Coronary artery (tissue), 2 donors: ENCODE measurements around the gene CALML3.

Experiments used
- DNase-seq: peaks from one replicate; pipeline ENCODE4 v3.0.0-alpha.2; 2017; ENCODE audit warnings: low spot score
- H3K27ac ChIP-seq, 2 donors: fragments of 200-600 bp; sonication (generic); one replicate each; pipeline ENCODE4 v1.5.1; 2016 to 2019
- H3K4me3 ChIP-seq: fragments of 200-600 bp; sonication (generic); 2 replicates; pipeline ENCODE4 v1.5.1; 2016; ENCODE audit warnings: mild to moderate bottlenecking, moderate library complexity
- TF ChIP-seq, protein P1 (sequence below): fragments of 200-600 bp; sonication (generic); IDR thresholded peaks from one replicate; pipeline ENCODE4 v1.5.1; 2019; ENCODE audit warnings: antibody characterized with exemption

Gene CALML3

DNA sequence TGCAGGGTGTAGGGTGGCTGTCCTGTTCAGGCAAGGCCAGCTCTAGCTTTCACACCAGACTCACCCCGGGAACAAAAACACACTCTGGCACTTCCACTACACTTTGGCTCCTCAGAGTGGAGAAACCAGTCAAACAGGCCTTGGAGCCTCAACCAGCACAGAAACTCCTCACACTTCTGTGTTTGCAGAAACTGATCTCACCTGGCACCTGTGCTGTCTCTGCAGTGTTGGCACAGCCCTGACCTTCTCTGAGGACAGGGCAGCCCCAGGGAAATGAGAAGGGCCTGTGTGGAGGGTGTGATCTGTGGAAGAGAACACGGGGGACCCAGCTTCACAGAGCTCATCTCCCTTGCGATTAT lies 21.3 kb upstream of the CALML3 start:
- Histone ChIP-seq H3K27ac (no peak overlapping the region), H3K4me3 (no peak overlapping the region)
- no peak for DNase-seq
- TF ChIP-seq, protein P1, sequence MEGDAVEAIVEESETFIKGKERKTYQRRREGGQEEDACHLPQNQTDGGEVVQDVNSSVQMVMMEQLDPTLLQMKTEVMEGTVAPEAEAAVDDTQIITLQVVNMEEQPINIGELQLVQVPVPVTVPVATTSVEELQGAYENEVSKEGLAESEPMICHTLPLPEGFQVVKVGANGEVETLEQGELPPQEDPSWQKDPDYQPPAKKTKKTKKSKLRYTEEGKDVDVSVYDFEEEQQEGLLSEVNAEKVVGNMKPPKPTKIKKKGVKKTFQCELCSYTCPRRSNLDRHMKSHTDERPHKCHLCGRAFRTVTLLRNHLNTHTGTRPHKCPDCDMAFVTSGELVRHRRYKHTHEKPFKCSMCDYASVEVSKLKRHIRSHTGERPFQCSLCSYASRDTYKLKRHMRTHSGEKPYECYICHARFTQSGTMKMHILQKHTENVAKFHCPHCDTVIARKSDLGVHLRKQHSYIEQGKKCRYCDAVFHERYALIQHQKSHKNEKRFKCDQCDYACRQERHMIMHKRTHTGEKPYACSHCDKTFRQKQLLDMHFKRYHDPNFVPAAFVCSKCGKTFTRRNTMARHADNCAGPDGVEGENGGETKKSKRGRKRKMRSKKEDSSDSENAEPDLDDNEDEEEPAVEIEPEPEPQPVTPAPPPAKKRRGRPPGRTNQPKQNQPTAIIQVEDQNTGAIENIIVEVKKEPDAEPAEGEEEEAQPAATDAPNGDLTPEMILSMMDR, result no peak

DNA sequence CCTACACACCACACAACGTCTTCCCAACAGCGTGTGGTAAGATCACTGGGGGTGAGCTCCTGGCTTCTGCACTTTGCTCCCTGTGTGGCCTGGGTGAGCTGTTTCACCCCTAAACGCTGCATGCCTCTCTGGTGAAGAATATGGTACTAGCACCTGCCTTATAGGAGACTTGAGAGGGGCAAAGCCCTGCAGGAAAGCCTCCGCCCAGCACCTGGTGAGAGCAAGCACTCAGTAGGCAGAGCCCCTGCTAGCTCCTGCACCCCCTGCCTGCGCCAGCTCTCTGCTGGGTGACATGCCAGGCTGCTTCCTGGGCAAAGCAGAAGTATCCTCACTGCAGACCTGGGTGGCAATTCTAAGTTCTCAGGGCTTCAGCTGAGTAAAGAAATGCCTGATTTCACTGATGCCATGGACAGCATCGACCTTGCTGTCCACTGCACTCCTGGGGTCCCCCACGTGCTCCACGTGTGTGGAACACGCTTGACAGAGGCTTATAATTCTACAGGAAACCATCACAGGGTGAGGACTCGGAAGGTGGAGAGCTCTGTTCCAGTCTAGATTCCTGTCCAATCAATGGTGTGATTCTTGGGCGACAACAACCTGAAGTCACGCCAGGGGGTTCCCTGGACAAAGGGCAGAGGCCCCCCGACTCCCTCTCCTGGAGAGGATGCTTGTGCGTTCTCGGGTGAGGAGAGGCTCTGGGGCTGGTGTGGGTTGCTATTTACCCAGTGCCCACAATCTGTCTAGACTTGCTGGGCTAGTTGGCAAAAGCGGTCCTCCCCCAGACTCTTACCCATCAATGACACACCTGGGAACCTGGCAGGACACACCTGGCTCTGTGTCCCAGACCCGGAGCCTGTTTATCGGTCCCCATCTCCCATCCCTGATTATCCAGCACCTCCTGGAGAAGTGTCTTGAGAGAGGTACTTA lies 20.4 kb upstream of the CALML3 start:
- no peak overlapping the region for H3K4me3 ChIP-seq
- no peak overlapping the region for H3K27ac ChIP-seq
- no peak for DNase-seq
- TF ChIP-seq, protein P1, result no peak

DNA sequence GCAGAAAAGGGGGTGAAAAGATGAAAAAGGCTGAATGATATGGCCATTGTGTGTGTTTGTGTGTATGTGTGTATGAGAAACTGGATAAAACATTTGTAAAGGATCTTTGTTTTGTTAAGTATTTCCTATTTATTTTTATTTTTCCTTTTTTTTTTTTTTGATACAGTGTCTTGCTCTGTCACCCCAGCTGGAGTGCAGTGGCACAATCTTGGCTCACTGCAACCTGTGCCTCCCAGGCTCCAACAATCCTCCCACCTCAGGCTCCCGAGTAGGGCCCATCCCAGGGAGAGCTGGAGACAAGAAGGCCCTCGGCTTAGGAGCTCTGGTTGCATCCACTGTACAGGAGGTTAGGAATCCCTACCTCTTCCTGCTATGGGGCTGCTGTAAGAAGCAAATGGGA lies 18.5 kb upstream of the CALML3 start:
- TF ChIP-seq, protein P1, result no peak
- DNase-seq, result no peak
- Histone ChIP-seq H3K27ac (no peak overlapping the region), H3K4me3 (no peak overlapping the region)

DNA sequence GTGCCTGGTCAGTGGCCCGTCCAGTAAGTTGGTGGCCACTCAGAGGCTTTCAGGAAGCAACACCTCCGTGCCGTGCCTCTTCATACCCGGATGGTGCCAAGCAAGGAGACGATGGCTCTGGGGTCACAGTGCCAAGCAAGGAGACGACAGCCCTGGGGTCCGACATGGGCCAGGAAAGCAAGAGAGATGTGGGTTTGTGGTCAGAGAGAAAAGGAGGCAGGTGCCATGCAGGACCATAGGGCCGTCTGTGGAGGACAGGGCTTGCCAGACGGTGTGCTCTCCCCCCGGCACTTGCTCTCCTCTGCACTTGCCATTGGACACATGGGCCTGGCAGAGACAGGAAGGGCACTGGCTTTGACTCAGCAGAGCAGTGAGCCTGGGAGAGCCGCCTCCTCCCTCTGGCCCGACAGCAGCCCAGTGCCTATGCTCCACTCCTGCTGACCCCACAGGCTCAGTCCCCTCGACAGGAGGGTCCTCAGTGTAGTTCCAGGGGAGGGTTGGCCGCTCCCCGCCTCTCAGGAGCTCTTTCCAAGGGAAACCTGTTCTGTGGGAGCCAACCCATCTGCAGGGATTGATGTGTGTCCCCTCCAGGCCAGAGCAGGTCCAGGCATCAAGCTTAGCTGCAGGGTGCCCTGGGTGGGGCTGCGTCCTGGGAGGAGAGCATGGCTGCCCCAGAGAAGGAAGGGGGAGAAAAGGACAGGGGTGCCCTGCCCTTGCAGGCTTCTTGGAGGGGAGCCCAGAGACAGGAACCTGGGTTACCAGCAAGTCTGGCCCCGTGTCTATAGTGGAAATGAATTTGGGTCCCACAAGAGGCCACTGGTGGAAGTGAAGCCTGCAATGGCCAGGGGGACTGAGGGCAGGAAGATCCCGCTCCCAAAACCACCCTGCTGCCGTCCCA lies 17.8 kb upstream of the CALML3 start:
- no peak overlapping the region for H3K27ac ChIP-seq
- TF ChIP-seq, protein P1, result no peak
- no peak for DNase-seq
- no peak overlapping the region for H3K4me3 ChIP-seq

DNA sequence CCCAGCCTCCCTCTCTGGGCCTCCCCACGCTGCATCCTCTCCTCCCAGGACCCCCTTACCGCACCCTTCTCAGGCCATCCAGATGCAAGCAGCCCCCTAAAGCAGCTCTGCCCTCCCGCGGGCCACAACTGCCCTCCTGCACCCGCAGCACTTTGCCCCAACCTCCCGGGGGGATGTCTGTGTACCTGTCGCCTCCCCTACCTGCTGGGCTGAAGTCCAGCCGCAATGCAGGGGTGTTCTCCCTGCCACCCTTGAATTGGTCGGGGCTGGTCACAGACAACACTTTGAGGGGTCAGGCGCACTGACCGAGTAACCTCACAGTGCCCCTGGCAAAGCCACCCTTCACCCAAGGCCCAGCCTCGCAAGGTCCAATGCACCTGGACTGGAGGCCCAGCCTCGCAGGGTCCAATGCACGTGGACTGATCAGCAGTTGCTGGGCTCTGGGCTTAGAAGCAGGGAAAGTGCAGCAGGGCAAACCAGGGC lies 17.1 kb upstream of the CALML3 start:
- TF ChIP-seq, protein P1, result no peak
- DNase-seq, result no peak
- no peak overlapping the region for H3K4me3 ChIP-seq
- no peak overlapping the region for H3K27ac ChIP-seq

DNA sequence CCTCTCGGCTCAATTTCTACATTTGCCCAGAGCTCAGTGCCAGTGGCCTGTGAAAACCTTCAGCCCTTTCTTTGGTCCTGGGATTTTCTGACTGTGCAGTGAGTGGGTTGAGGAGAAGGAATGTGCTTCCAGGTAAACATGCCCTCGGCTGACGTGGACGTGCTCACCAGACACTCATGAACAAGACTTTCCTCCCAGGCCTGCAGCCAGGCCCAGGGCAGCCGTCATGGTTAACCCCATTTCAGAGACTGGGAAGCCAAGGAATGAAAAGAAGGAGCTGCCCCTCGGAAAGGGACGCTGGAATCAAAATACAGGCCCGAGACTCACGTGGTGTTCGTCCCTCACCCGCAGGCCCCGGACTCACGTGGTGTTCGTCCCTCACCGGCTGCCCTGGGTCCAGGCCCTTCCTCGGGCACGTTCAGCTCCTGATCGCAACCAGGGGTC lies 16.6 kb upstream of the CALML3 start:
- DNase-seq, result no peak
- no peak overlapping the region for H3K27ac ChIP-seq
- H3K4me3 ChIP-seq, result no peak overlapping the region
- TF ChIP-seq, protein P1, result no peak
